Measurements from ENCODE around the gene EIF5B. TPM values are rescaled to one million over a fixed set of nuclear protein-coding genes. Genes with fewer than 3 reads are reported as not detected.
A peak's percentile ranks its signal among the peaks of the same experiment; 100 is the strongest.

The EIF5B gene
- total RNA-seq, 1 donor from 2014 or later, result 50.5 TPM

GRCh38 chr2:99399063-99399462, 61.9 kb downstream of the EIF5B start:
- H3K27ac Mint-ChIP-seq (ENCODE audit: unreplicated experiment), result no peak overlapping the region
- DNase-seq (ENCODE audit: low read depth, low spot score), result no peak
- peaks cover 10% of the 10 kb centered on the region for H3K4me1 Mint-ChIP-seq
- H3K36me3 Mint-ChIP-seq (ENCODE audit: low read depth), result peaks cover 31% of the 10 kb centered on the region
- no peaks in the 10 kb centered on the region for H3K27me3 Mint-ChIP-seq (ENCODE audit: low read depth)
- no peak overlapping the region for H3K4me3 Mint-ChIP-seq
- no peak for TF ChIP-seq CTCF (conservative IDR thresholded peaks at IDR 0.05)
- no peaks in the 10 kb centered on the region for H3K9me3 Mint-ChIP-seq

GRCh38 chr2:99399795-99400194, 62.6 kb downstream of the EIF5B start:
- Mint-ChIP-seq H3K27ac (ENCODE audit: unreplicated experiment) (no peak overlapping the region), H3K4me3 (no peak overlapping the region)

GRCh38 chr2:99401841-99402240, 64.7 kb downstream of the EIF5B start:
- no peaks in the 10 kb centered on the region for H3K27me3 Mint-ChIP-seq (ENCODE audit: low read depth)
- H3K36me3 Mint-ChIP-seq (ENCODE audit: low read depth), result peaks cover 26% of the 10 kb centered on the region
- TF ChIP-seq CTCF (conservative IDR thresholded peaks at IDR 0.05), result no peak

More at GRCh38 chr2:99399795-99400194, 62.6 kb downstream of the EIF5B start:
- peaks cover 32% of the 10 kb centered on the region for H3K36me3 Mint-ChIP-seq (ENCODE audit: low read depth)
- no peaks in the 10 kb centered on the region for H3K9me3 Mint-ChIP-seq
- no peak for TF ChIP-seq CTCF (conservative IDR thresholded peaks at IDR 0.05)
- no peak for DNase-seq (ENCODE audit: low read depth, low spot score)
- H3K4me1 Mint-ChIP-seq, result peaks cover 10% of the 10 kb centered on the region
- H3K27me3 Mint-ChIP-seq (ENCODE audit: low read depth), result no peaks in the 10 kb centered on the region

GRCh38 chr2:99403084-99403483, 65.9 kb downstream of the EIF5B start:
- Mint-ChIP-seq H3K27me3 (ENCODE audit: low read depth) (no peaks in the 10 kb centered on the region), H3K4me1 (peaks cover 10% of the 10 kb centered on the region), H3K4me3 (peak overlapping the region; percentile 1), H3K9me3 (no peaks in the 10 kb centered on the region), H3K27ac (ENCODE audit: unreplicated experiment) (no peak overlapping the region), H3K36me3 (ENCODE audit: low read depth) (peaks cover 21% of the 10 kb centered on the region)
- TF ChIP-seq CTCF (conservative IDR thresholded peaks at IDR 0.05), result no peak
- DNase-seq (ENCODE audit: low read depth, low spot score), result no peak

More at GRCh38 chr2:99401841-99402240, 64.7 kb downstream of the EIF5B start:
- H3K4me1 Mint-ChIP-seq, result peaks cover 10% of the 10 kb centered on the region
- H3K9me3 Mint-ChIP-seq, result no peaks in the 10 kb centered on the region
- H3K27ac Mint-ChIP-seq (ENCODE audit: unreplicated experiment), result no peak overlapping the region
- no peak for DNase-seq (ENCODE audit: low read depth, low spot score)
- H3K4me3 Mint-ChIP-seq, result no peak overlapping the region

- peak overlapping the region; percentile 8 for H3K4me3 Mint-ChIP-seq
- H3K4me1 Mint-ChIP-seq, result peaks cover 10% of the 10 kb centered on the region
- H3K9me3 Mint-ChIP-seq, result no peaks in the 10 kb centered on the region
- peak overlapping the region; percentile 22 for H3K27ac Mint-ChIP-seq (ENCODE audit: unreplicated experiment)
- H3K36me3 Mint-ChIP-seq (ENCODE audit: low read depth), result peaks cover 18% of the 10 kb centered on the region
- H3K27me3 Mint-ChIP-seq (ENCODE audit: low read depth), result no peaks in the 10 kb centered on the region
- TF ChIP-seq CTCF (conservative IDR thresholded peaks at IDR 0.05), result peak; percentile 31
- no peak for DNase-seq (ENCODE audit: low read depth, low spot score)
Measured at GRCh38 chr2:99403524-99403923, 66.3 kb downstream of the EIF5B start.
